KG1 (cell line): ENCODE measurements around the gene SUN1.

Experiments used
- DNase-seq: peaks from one replicate; lab custom pipeline; 2025; lab: John Stamatoyannopoulos, UW

Gene SUN1

DNA sequence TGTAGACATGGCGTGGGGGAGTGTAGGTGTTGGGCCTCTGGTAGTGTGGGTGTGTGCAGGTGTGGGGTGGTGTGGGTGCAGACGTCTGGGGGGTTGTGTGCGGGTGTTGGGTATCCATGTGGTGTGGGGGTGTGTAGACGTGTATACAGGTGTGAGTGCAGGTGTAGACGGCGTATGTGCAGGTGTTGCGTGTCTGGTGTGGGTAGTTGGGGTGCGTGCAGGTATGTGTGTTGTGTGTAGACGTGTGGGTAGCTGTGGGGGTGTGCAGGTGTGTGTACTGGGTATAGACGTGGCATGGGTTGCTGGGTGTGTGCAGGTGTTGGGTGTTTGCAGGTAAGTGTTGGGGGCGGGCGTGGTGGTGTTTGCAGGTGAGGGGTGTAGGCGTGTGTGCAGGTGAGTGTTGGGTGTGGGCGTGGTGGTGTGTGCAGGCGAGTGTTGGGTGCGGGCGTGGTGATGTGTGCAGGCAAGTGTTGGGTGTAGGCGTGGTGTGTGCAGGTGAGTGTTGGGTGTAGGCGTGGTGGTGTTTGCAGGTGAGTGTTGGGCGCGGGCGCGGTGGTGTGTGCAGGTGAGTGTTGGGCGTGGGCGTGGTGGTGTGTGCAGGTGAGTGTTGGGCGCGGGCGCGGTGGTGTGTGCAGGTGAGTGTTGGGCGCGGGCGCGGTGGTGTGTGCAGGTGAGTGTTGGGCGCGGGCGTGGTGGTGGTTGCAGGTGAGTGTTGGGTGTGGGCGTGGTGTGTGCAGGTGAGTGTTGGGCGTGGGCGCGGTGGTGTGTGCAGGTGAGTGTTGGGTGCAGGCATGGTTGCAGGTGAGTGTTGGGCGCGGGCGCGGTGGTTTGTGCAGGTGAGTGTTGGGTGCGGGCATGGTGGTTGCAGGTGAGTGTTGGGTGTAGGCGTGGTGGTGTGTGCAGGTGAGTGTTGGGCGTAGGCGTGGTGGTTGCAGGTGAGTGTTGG, 60.6 kb downstream of the SUN1 start:
- DNase-seq: no peak

DNA sequence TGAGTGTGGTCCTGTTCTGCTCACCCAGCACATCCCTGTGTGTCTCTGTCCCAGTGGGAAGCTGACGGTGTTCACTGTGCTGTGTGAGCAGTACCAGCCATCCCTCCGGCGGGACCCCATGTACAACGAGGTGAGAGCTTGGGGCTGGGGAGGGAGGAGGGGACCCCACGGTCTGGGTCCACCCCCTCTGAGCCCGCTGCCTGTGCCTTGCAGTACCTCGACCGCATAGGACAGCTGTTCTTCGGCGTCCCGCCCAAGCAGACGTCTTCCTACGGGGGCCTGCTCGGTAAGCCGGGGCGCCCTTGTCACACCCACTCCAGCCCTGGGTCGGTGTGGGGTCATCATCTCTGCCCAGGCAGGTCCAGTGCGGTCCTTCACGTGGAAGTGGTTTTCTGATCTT, 61.4 kb downstream of the SUN1 start:
- no peak for DNase-seq

DNA sequence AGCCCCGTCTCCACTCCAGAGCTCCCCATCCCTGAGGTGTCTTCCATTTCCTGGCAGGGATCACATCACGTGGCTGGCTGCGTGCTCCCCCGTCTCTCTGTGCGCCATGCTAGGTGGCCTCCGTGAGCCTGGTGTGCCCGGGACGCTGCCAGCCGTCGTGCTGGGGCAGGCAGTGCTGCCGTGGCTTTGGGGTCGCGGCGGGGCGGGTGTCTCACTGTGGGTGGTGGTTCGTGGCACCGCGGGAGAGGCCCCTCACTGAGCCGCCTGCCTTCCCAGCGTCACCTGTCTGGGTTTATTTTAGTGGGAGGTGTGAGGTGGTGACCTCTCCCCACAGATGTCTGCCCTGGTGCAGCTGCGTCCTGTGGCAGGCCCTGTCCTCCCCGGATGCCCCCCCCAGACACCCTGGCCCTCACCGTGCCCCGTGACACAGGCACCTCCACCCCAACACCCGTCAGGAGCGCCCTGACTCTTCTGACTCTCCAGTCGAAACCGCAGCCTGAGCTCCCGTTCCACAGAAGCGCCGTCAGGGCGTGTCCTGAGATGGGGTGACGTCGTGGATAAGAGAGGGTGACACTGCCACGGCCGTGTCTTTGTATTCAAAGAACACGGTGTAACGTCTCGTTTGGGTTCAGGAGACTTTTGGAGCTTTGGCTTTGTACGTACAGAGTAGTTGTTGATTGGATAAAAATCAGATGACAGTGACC, 62.0 kb downstream of the SUN1 start:
- no peak for DNase-seq

DNA sequence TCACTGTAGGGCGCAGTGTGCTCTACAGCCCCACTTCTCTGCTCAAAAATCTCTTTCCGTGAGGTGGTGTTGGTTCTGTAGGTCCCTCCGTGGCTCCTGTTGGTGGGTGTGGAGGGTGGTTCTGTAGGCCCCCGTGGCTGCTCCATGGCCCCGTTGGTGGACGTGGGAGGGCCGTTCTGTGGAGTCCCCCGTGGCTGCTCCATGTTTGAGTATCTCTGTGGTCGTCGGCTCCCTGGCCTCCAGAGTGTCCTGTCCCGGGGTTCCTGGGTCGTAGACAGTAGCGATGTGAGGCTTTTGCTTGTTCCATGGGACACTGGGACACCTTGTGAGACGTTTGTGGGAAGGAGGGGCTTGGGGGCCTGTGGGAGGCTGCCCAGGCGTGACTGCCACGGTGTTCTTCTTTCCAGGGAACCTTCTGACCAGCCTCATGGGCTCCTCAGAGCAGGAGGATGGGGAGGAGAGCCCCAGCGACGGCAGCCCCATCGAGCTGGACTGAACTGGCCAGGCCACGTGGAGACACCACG, 62.7 kb downstream of the SUN1 start:
- no peak for DNase-seq

GRCh38 chr7:895451-896052, 63.3 kb downstream of the SUN1 start:
- DNase-seq: no peak

GRCh38 chr7:896346-897075, 64.2 kb downstream of the SUN1 start:
- DNase-seq: no peak

DNA sequence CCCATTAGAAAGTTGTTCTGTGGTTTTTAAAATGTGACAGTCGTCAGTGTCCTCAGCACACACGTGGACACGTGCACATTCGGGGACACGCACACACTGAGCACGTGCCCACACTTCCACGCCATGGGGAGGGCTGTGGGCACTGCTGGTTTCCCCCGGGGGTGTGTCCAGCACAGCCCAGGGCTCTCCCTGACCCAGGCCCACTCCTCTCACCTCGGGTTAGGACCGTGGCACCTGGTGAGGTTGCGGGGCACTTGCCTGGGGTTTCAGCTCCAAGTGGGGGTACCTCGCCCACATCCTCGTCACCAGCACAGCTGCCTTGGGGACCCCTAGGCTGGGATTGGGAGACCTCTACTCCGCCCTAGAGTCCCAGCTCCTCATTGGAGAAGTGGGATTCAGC, 64.8 kb downstream of the SUN1 start:
- no peak for DNase-seq

GRCh38 chr7:897771-898376, 65.6 kb downstream of the SUN1 start:
- no peak for DNase-seq

DNA sequence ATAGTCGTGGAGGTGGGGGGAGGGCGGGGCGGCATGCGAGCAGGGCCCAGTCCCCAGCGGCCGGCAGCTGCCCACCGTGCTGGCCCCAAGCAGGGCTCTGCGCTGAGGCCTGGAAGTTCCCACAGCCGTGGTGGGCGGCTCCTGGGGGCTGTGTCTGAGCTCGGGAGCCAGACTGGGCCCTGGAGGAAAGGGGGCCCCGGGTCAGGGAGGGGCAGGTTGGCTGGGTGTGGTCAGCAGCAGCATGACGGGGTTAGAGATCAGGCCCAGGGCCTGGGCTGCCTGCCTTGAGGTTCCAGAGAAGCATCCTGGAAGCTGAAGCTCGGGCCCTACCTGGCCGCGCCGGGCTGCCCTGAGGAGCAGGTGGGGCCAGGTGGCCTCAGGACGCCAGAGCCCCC, 66.2 kb downstream of the SUN1 start:
- DNase-seq: no peak

GRCh38 chr7:898855-899681, 66.8 kb downstream of the SUN1 start:
- no peak for DNase-seq

DNA sequence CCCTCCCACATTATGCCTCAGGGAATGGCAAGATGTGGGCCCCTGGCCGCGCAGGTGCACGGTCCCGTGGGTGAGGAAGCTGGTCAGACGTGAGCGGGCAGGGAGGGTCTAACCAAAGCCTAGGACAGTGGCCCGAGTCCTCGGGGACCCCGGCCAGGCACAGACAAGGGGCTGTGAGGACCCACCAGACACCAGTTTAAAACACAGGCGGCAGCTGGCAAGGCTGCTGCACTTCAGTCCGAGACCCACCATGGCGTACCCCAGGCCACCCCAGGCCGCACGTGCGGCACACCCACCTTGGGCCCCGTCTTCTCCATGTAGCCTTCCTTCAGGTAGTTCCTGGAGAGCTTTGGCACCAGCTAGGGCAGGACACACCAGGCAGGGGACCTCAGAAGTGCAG, 67.5 kb downstream of the SUN1 start:
- no peak for DNase-seq

- no peak for DNase-seq
Observed at GRCh38 chr7:900331-901040, 68.2 kb downstream of the SUN1 start.

- no peak for DNase-seq
Observed at GRCh38 chr7:901041-901387, 68.7 kb downstream of the SUN1 start.

- DNase-seq: no peak
Observed at GRCh38 chr7:901388-902154, 69.3 kb downstream of the SUN1 start.

GRCh38 chr7:902996-903395, 70.7 kb downstream of the SUN1 start:
- DNase-seq: no peak

GRCh38 chr7:903921-904755, 71.9 kb downstream of the SUN1 start:
- no peak for DNase-seq

- DNase-seq: no peak
Observed at GRCh38 chr7:904847-905246, 72.6 kb downstream of the SUN1 start.

- DNase-seq: no peak
Observed at GRCh38 chr7:906776-907157, 74.5 kb downstream of the SUN1 start.
